Kidney epithelial cell (primary cell): ENCODE measurements around the gene TTC21A. TPM values are rescaled to one million over a fixed set of nuclear protein-coding genes. Genes with fewer than 3 reads are reported as not detected.

Experiments used
- DNase-seq: peaks from one replicate; pipeline ENCODE4 v3.0.0-alpha.2; 2010; ENCODE audit warnings: low read depth
- H3K27me3 ChIP-seq: 2 replicates; pipeline ENCODE4 v1.6.0; 2011; ENCODE audit warnings: low read length; ENCODE audit not compliant: control insufficient read depth, insufficient read depth
- H3K36me3 ChIP-seq: 2 replicates; pipeline ENCODE4 v1.5.1; 2011; ENCODE audit warnings: low read length; ENCODE audit not compliant: control insufficient read depth, insufficient read depth
- H3K4me3 ChIP-seq: 2 replicates; pipeline ENCODE4 v1.5.1; 2011; ENCODE audit warnings: low read depth, mild to moderate bottlenecking, control low read depth, low read length
- CTCF ChIP-seq: IDR thresholded peaks from 2 replicates; pipeline ENCODE4 v1.5.1; 2011; ENCODE audit warnings: mild to moderate bottlenecking, moderate library complexity, low read length, control low read depth, inconsistent platforms; ENCODE audit not compliant: insufficient read depth, poor library complexity, severe bottlenecking
- total RNA-seq: library from RNA; depleted of rRNA; stranded (reverse); fragments of >200 nt; gene quantifications from 2 replicates; pipeline ENCODE4 v1.2.3, GENCODE V29; 2015

Gene TTC21A
- total RNA-seq, 1 donor from 2014 or later, result 6.7 TPM

- H3K4me3 ChIP-seq, result no peak overlapping the region
- no peak for TF ChIP-seq CTCF
- no peak for DNase-seq
- no peaks in the 10 kb centered on the region for H3K36me3 ChIP-seq
- H3K27me3 ChIP-seq, result no peaks in the 10 kb centered on the region
These were observed 66.0 kb downstream of the TTC21A start for GRCh38 chr3:39173318-39174125.

GRCh38 chr3:39176025-39176714 is 68.7 kb downstream of the TTC21A start:
- H3K27me3 ChIP-seq, result no peaks in the 10 kb centered on the region
- no peaks in the 10 kb centered on the region for H3K36me3 ChIP-seq
- no peak for TF ChIP-seq CTCF
- no peak for DNase-seq
- no peak overlapping the region for H3K4me3 ChIP-seq

DNA sequence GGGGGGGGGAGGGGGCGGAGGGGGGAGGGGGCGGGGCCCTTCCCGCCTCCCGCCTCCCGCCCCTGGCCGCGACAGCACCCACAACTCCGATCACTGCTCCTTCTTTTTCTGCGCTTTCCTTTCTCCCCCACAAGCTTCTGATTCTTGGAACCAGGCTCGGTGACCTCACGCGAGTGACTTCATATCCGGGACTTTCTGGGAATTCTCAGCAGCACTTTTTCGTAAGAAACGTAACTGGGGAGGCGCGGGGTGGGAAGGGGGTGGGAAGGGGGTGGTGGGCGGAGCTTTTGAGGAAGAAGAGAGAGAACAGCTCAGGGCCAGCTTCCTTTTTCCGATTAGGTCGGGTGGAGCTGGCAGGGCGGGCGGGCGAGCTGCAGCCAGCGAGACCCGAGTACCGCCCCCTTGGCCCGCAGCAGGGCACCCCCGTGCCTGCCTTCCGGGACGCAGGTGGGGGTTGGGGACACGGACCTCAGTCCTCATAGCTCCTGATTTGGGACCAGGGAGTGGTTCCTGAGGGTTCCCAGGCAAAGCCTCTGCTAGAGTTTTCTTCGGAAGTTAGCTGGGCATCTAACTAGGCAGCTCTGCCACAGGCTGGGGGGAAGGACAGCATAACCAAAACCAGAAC is 70.3 kb downstream of the TTC21A start:
- peak overlapping the region; percentile 51 for H3K4me3 ChIP-seq
- peak; percentile 84 for DNase-seq
- no peaks in the 10 kb centered on the region for H3K27me3 ChIP-seq
- no peak for TF ChIP-seq CTCF
- H3K36me3 ChIP-seq, result no peaks in the 10 kb centered on the region

GRCh38 chr3:39178553-39178952 is 71.1 kb downstream of the TTC21A start:
- no peaks in the 10 kb centered on the region for H3K27me3 ChIP-seq
- peak overlapping the region; percentile 51 for H3K4me3 ChIP-seq
- TF ChIP-seq CTCF, result no peak
- no peak for DNase-seq
- H3K36me3 ChIP-seq, result no peaks in the 10 kb centered on the region

- no peak for TF ChIP-seq CTCF
- DNase-seq, result no peak
- H3K27me3 ChIP-seq, result no peaks in the 10 kb centered on the region
- H3K36me3 ChIP-seq, result no peaks in the 10 kb centered on the region
- peak overlapping the region; percentile 40 for H3K4me3 ChIP-seq
These were observed 72.7 kb downstream of the TTC21A start for GRCh38 chr3:39180183-39180545.
